K562 (cell line): ENCODE results near the gene TCF25. TPM values are rescaled to one million over a fixed set of nuclear protein-coding genes. Genes with fewer than 3 reads are reported as not detected.

Experiments used
- BCL6 ChIP-seq: fragments of 250-450 bp; sonication (Bioruptor Pico); IDR thresholded peaks from 2 replicates; pipeline ENCODE4 v1.4.0; 2020
- BCOR ChIP-seq: fragments of 450-650 bp; IDR thresholded peaks from 2 replicates; pipeline ENCODE4 v1.6.1; 2016
- CEBPB ChIP-seq: fragments of 450-650 bp; IDR thresholded peaks from 2 replicates; pipeline ENCODE4 v1.6.1; 2016; ENCODE audit warnings: missing genetic modification characterization, missing compliant biosample characterization
- ERF ChIP-seq: fragments of 450-650 bp; formaldehyde crosslinking; IDR thresholded peaks from 2 replicates; pipeline ENCODE4 v1.4.0; 2020; ENCODE audit warnings: mild to moderate bottlenecking, mixed read lengths
- HDAC1 ChIP-seq, 2 experiments: fragments of 450-650 bp; IDR thresholded peaks; 2 replicates each; pipeline ENCODE4 v1.6.1; 2016 to 2017; ENCODE audit warnings: inconsistent platforms in 1 of 2, mild to moderate bottlenecking in 1 of 2, moderate library complexity in 1 of 2
- HIVEP1 ChIP-seq: fragments of 250-450 bp; sonication (Bioruptor Pico); IDR thresholded peaks from 2 replicates; pipeline ENCODE4 v1.4.0; 2020; ENCODE audit warnings: mild to moderate bottlenecking
- HMG20B ChIP-seq: fragments of 250-450 bp; sonication (Bioruptor Pico); IDR thresholded peaks from 2 replicates; pipeline ENCODE4 v1.5.0; 2021; ENCODE audit warnings: mild to moderate bottlenecking
- HNRNPH1 ChIP-seq: fragments of 200-400 bp; formaldehyde crosslinking; optimal IDR thresholded peaks from 2 replicates; pipeline ENCODE3; 2017; ENCODE audit warnings: low read depth, mild to moderate bottlenecking, low read length, moderate library complexity
- LCOR ChIP-seq: sonication (generic); formaldehyde crosslinking; IDR thresholded peaks from 2 replicates; pipeline ENCODE4 v1.8.0; 2022; ENCODE audit warnings: mild to moderate bottlenecking, missing genetic modification reagents
- NCOA1 ChIP-seq: fragments of 450-650 bp; IDR thresholded peaks from 2 replicates; pipeline ENCODE4 v1.6.1; 2016; ENCODE audit warnings: low read depth
- PKNOX1 ChIP-seq: fragments of 450-650 bp; IDR thresholded peaks from 2 replicates; pipeline ENCODE4 v1.6.1; 2016
- PRMT5 ChIP-seq: sonication (generic); formaldehyde crosslinking; IDR thresholded peaks from 2 replicates; pipeline ENCODE4 v1.5.0; 2020; ENCODE audit warnings: missing genetic modification reagents
- PYGO2 ChIP-seq: fragments of 450-650 bp; IDR thresholded peaks from 2 replicates; pipeline ENCODE4 v1.6.1; 2016; ENCODE audit warnings: mild to moderate bottlenecking, missing genetic modification characterization, moderate library complexity, missing compliant biosample characterization
- SIN3A ChIP-seq, 2 experiments: fragments of 150-350 bp in 1 of 2; IDR thresholded peaks; 2 replicates each; pipeline ENCODE4 v1.6.1; 2011 to 2016; ENCODE audit warnings: borderline replicate concordance in 2 of 2, low read depth in 2 of 2, low read length in 2 of 2, mild to moderate bottlenecking in 2 of 2, moderate library complexity in 2 of 2; ENCODE audit not compliant: control insufficient read depth in 1 of 2
- SMARCA5 ChIP-seq: fragments of 450-650 bp; IDR thresholded peaks from 2 replicates; pipeline ENCODE4 v1.6.1; 2016
- SP1 ChIP-seq: sonication (generic); formaldehyde crosslinking; IDR thresholded peaks from 2 replicates; pipeline ENCODE4 v1.8.1; 2022; ENCODE audit warnings: mild to moderate bottlenecking, missing genetic modification reagents
- SUPT5H ChIP-seq: fragments of 450-650 bp; IDR thresholded peaks from 2 replicates; pipeline ENCODE4 v1.6.1; 2016
- TSHZ1 ChIP-seq: fragments of 250-450 bp; sonication (Bioruptor Pico); IDR thresholded peaks from 2 replicates; pipeline ENCODE4 v1.4.0; 2020; ENCODE audit warnings: mild to moderate bottlenecking, moderate library complexity
- ZC3H8 ChIP-seq: fragments of 450-650 bp; IDR thresholded peaks from 2 replicates; pipeline ENCODE4 v1.6.1; 2017
- ZNF134 ChIP-seq: fragments of 250-450 bp; sonication (Bioruptor Pico); conservative IDR thresholded peaks from 2 replicates; pipeline ENCODE4 v1.4.0; 2020
- ZNF507 ChIP-seq: conservative IDR thresholded peaks from 2 replicates; pipeline ENCODE4 v1.6.1; 2017; ENCODE audit warnings: missing genetic modification characterization, missing compliant biosample characterization
- ZNF518B ChIP-seq: fragments of 250-450 bp; sonication (Bioruptor Pico); IDR thresholded peaks from 2 replicates; pipeline ENCODE4 v1.5.0; 2021; ENCODE audit warnings: mild to moderate bottlenecking, moderate library complexity
- polyA plus RNA-seq, 8 experiments: library from polyadenylated mRNA; depleted of rRNA in 4 of 8; stranded (reverse) in 5 of 8; unstranded in 3 of 8; fragments of >200 nt; fragmentation: Nextera tagmentation in 2 of 8; fragmentation: Illumina TruSeq in 1 of 8; extraction: Ambion mirVana in 2 of 8; extraction: Trizol in 1 of 8; gene quantifications; 2 replicates each; pipeline versions ENCODE4 v1.2.1 to v1.2.3, GENCODE V29; 2011 to 2014; ENCODE audit warnings: inconsistent platforms in 1 of 8, missing spikeins in 1 of 8
- total RNA-seq, 7 experiments: library from RNA; depleted of rRNA in 6 of 7; stranded (reverse); fragments of >200 nt in 6 of 7; fragmentation: Illumina TruSeq in 2 of 7; extraction: Trizol in 2 of 7; gene quantifications; 2 replicates each; pipeline versions ENCODE4 v1.2.1 to v1.2.3, GENCODE V29; 2011 to 2021; ENCODE audit warnings: low replicate concordance in 1 of 7
- TF ChIP-seq, protein P1 (sequence below): fragments of 450-650 bp; formaldehyde crosslinking; conservative IDR thresholded peaks from 2 replicates; pipeline ENCODE4 v1.4.0; 2022; ENCODE audit warnings: mild to moderate bottlenecking, missing genetic modification characterization

Gene TCF25
- total and polyA plus RNA-seq, 9 of the 15 experiments (the other 6 are each of a cell fraction or from before 2014, with no cell fraction given) = 9.0 to 154 (median 83.8) TPM

DNA sequence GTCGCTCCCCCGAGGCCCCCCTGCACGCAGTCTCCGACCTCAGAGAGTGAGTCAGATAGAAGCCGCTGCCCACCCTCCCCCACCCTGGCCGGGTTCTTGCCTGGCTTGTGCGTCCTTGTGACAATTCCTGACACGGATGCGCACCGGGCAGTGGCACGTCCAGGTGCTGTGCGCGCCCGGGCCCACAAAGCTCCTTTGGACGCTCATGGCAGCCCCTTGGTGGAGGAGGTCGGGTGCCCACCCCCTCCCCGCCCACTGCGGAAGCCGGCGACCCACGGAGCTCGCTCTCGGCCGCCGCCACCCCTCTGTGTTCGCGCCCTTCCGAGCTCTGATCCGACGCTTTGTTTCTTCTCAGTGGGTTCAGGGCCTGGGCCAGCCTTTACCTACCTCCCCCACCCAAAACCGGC, 49.1 kb downstream of the TCF25 start (continued):
- TF ChIP-seq NCOA1 (no peak), CEBPB (tag) (no peak), ZNF518B (CRISPR knock-in tag) (no peak), HIVEP1 (CRISPR knock-in tag) (no peak), LCOR (CRISPR knock-in tag) (0 out of 2 replicates have a peak, but pooled peaks have one; percentile 19), ZNF134 (CRISPR knock-in tag) (no peak), ERF (no peak), BCL6 (no peak), HDAC1 (IDR thresholded peaks at IDR 0.05) (no peak), ZNF507 (tag) (no peak), PKNOX1 (no peak), TSHZ1 (CRISPR knock-in tag) (no peak), PRMT5 (CRISPR knock-in tag) (peak; percentile 15; the same call in 1 of the 2 replicates), HNRNPH1 (no peak), SUPT5H (peak; percentile 32; the same call in 1 of the 2 replicates), SMARCA5 (no peak), HMG20B (no peak), SIN3A (IDR thresholded peaks at IDR 0.05; ENCODE audit: borderline replicate concordance in 2 of 2, control insufficient read depth in 1 of 2, low read depth in 2 of 2, low read length in 2 of 2) (no peak), SP1 (CRISPR knock-in tag) (peak; percentile 58; the same call in 1 of the 2 replicates), ZC3H8 (no peak), BCOR (no peak), PYGO2 (tag) (no peak)
- TF ChIP-seq, protein P1, sequence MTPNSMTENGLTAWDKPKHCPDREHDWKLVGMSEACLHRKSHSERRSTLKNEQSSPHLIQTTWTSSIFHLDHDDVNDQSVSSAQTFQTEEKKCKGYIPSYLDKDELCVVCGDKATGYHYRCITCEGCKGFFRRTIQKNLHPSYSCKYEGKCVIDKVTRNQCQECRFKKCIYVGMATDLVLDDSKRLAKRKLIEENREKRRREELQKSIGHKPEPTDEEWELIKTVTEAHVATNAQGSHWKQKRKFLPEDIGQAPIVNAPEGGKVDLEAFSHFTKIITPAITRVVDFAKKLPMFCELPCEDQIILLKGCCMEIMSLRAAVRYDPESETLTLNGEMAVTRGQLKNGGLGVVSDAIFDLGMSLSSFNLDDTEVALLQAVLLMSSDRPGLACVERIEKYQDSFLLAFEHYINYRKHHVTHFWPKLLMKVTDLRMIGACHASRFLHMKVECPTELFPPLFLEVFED (CRISPR knock-in tag) = 0 out of 2 replicates have a peak, but pooled peaks have one; percentile 28
